Ammon's horn (tissue), 1 donor: Measurements from ENCODE around the gene C6orf163.
A peak's percentile ranks its signal among the peaks of the same experiment; 100 is the strongest.

Experiments
- DNase-seq: peaks from one replicate; pipeline ENCODE4 v3.0.0-alpha.2; 2016; ENCODE audit warnings: low spot score

C6orf163 gene

DNA sequence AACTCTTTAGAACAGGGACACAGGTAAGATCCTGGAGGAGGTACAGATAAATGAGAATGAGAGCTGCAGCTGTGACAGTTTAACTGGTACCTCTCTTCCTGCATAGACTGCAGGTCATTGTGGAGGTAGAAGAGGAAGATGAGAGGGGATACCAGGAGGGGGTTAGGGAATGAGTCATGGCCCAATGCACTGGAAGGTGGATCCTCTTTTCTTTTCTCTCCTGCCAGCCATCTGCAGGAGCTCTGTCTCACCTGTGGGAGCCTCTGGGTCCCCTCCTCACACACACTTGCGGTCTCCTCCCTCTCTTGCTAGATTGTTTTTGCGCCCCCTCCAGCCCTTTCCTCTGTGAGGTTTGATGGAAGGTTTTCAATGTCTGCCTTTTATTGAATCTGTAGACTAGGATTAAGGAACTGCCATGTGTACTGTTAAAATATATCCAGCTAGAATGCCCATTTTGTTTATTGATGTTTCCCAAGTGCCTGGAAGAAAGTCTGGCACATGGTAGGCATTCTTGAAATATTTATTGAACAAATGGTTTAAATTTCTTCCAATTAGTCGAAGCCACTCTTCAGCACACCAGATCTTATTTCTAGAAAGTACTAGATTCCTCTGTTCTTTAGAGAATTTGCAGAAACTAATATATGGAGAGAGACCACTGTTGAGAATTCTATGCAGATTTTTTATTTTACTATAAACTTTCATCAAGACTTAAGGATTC is 13.0 kb downstream of the C6orf163 start:
- DNase-seq: no peak

DNA sequence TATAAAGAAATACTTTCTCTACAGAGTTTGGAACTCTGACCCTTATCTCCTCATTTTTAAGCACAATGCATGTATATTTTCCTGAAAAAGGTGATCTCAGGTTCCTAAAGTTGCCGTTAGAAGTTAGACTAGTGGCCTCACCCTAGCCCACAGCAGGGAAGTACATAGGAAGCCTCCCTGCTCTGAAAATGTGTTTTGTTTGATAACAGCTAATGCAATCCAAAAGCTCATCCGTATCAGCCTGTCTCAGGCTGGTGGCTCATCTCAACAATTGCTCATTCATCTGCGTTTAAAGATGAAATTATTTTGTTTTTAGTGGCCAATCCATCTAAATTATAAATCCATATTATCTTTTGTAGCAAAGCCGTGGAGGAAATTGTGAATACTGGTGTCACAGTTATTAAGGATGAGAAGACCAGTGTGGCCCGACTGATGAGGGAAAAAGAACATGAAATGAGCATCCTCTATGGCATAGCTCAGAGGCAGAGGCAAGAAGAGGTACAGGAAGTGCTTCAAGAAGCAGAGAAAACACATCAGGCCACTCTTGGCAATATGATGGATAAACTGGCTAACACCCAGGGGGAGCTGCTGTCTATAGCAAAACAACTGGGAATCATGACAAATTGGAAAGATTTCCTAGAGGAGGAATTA is 20.1 kb downstream of the C6orf163 start:
- no peak for DNase-seq

- no peak for DNase-seq
These were observed 21.6 kb downstream of the C6orf163 start for GRCh38 chr6:87366072-87366827.

DNA sequence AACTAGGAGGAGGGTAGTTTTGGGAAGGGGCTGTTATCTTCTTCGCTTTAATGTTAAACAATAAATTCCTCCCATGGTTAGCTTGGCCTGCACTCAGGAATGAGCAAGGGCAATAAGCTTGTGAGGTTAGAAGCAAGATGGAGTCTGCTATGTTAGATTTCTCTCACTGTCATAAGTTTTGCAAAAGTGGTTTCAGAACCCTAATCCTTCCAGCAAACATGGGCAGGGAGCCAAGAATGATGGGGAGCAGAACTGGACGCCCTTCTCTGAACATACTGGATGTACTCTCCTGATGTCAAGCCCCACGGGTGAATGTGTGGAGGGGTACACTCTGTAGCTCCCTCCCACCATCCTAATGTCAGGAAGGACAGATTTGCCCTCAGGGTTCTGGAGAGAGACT is 22.3 kb downstream of the C6orf163 start:
- no peak for DNase-seq

DNA sequence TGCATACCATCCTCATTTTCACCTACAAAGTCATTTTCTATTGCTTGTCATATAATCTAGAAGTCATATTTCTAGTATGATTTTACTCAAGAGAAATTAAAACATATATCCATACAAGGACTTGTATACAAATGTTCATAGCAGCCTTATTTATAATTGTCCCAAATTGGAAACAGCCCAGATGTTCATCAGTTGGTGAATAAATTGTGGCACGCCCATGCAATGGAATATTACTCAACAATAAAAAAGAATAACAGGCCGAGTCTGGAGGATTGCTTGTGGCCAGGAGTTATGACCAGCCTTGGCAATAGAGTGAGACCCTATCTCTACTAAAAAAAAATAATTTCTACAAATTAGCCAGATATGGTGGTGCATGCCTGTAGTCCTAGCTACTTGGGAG is 28.8 kb downstream of the C6orf163 start:
- DNase-seq: no peak

DNA sequence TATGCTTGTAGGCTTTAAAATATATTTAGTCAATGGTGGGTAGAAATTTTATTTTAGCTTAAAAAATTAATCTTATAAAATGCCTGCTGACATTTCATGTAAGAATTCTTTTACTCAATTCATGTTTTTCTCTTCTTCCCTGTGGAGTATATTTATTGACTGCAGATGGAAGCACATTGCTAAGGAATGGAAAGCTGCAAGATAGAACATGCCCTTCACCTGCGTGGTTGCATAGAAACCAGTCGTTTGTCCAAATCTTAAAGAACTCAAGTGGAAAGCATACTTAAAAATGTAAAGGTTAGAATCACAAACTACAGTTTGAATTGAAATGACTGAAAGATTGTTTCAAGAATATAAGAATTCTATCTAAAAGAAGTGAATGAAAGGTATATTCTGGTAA is 30.7 kb downstream of the C6orf163 start:
- no peak for DNase-seq

DNA sequence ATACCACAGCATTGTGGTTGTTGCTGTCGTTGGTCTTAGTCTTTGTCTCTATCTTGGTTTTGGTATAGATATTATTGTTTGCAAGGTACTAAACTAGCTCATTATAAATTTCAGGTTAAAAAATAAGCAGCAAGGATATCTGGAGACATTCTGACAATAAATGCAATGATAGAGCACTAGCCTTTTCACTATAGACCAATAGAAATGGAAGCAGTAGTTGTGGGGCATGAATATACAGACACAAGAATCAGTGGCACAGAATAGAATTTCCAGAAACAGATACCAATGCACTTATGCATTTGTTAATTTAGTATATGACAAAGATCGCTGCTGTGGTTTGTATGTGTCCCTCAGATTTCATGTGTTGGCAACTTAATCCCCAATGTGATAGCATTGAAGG is 32.0 kb downstream of the C6orf163 start:
- no peak for DNase-seq

DNA sequence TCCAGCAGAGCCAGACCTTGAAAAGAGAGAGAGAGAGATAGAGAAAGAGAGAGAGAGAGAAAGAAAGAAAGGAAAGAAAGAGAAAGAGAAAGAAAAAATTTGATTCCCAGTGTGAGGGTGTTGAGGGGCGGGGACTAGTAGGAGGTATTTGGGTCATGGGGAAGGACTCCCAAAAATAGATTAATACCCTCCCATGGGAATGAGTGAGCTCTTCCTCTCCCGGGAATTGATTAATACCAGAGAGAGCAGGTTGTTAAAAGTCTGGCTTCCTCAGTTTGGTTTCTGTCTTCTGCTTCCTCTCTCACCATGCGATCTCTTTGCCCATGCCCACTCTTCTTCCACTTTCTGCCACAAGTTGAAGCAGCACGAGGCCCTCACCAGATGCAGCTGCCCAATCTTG is 34.3 kb downstream of the C6orf163 start:
- DNase-seq: no peak

GRCh38 chr6:87382861-87383260 is 38.2 kb downstream of the C6orf163 start:
- no peak for DNase-seq

GRCh38 chr6:87384038-87384437 is 39.4 kb downstream of the C6orf163 start:
- no peak for DNase-seq

- DNase-seq: no peak
These were observed 39.8 kb downstream of the C6orf163 start for GRCh38 chr6:87384449-87384848.

GRCh38 chr6:87391334-87391733 is 46.7 kb downstream of the C6orf163 start:
- peak; percentile 22 for DNase-seq

GRCh38 chr6:87393026-87393622 is 48.5 kb downstream of the C6orf163 start:
- peak; percentile 71 for DNase-seq

DNA sequence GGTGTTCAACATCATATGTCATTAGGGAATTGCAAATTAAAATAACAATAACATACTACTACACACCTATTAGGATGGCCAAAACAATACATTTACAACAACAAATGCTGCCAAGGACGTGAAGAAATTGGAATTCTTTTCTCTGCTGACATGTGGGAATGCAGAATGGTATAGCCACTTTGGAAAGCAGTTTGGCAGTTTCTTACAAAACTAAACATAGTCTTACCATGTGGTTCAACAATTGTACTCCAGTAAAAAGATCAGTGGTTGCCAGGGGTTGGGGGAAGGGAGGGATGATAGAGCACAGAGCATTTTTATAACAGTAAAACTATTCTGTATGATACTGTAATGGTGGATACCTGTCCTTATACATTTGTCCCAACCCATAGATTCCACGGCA is 50.8 kb downstream of the C6orf163 start:
- no peak for DNase-seq

GRCh38 chr6:87396595-87397392 is 52.2 kb downstream of the C6orf163 start:
- peak; percentile 16 for DNase-seq

GRCh38 chr6:87397656-87398055 is 53.0 kb downstream of the C6orf163 start:
- DNase-seq: no peak

GRCh38 chr6:87401832-87402231 is 57.2 kb downstream of the C6orf163 start:
- DNase-seq: no peak

DNA sequence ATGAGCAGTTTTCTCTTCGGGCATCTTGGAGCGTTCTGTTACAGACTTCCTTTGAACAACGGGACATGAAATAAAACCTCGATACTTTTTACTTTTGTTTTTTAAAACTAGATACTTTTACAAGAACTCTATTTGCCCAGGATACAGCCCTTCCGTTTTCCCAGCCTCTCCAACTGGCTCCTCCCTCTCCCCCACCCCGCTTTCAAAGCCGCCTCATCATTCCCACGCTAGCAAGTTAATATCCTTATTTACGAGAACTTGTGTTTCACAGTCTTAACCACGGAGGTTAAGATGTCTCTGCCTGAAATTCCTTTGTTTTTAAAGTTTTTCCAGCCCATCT is 62.9 kb downstream of the C6orf163 start:
- peak; percentile 66 for DNase-seq

- peak; percentile 88 for DNase-seq
These were observed 63.5 kb downstream of the C6orf163 start, which contains the start of gene CFAP206 for GRCh38 chr6:87407901-87408720. TSS of gene CFAP206 (plus strand) at chr6:87407972. CDS start at chr6:87409840, 1,868 bp downstream.

DNA sequence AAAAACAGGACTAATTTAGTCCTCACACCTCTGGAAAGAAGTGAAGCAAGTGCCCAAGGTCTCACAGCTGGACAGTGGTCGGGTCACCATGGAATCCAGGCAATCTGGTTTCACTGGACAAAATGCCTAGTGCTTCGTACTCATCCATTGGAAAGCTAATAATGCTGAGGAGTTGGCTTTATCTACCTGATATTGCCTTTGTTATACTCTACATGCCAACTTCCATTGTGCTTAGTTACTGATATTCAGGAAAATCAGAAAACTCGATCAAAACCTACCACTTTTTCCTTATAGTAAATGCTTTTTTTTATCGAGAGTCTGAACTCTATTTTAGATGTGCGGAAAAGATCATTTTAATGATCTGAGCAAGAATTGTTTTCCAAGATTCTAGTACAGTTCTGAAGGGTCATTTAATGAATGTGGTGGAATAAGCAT is 64.1 kb downstream of the C6orf163 start:
- DNase-seq: no peak
